Epithelial cell of esophagus (primary cell): ENCODE measurements around the gene ABHD10.
A peak's percentile ranks its signal among the peaks of the same experiment; 100 is the strongest.

Source experiments
- DNase-seq: peaks from one replicate; pipeline ENCODE4 v3.0.0; 2010; ENCODE audit warnings: low read depth
- H3K4me3 ChIP-seq: 2 replicates; pipeline ENCODE4 v1.5.1; 2011; ENCODE audit warnings: mild to moderate bottlenecking, low read length, control low read depth
- TF ChIP-seq, protein P1 (sequence below): IDR thresholded peaks from 2 replicates; pipeline ENCODE4 v1.5.1; 2011; ENCODE audit warnings: low read depth, mild to moderate bottlenecking, low read length, control low read depth, inconsistent platforms; ENCODE audit not compliant: insufficient read depth; ENCODE audit errors: missing control alignments

The ABHD10 gene

GRCh38 chr3:112004669-112005068 is 25.8 kb downstream of the ABHD10 start:
- H3K4me3 ChIP-seq: no peak overlapping the region
- no peak for DNase-seq

DNA sequence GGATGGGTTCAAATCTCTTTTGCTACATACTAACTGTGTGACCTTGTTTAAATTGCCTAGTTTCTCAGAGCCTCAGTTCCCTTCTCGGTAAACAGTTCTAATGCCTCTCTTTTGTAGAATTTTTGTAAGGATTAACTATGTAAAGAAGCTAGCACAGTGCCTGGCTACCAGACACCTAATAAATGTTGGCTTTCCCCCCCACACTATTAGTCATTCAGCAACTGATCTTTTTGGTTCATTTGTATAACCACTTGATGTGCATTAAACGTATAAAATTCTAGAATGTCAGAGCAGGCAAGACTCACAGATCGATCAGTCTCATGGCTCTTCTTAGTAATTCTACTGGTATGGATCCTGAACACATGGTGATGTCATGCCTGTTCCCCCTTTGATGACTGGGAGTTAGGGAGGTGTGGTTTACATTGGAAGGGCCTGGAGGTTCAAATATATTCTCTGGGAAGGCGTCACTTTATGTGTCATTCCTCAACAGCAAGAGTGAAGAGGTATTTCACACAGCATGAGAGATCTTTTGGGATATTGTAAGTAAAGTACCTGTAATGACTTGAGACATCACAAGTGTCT is 26.4 kb downstream of the ABHD10 start:
- no peak overlapping the region for H3K4me3 ChIP-seq
- TF ChIP-seq, protein P1, sequence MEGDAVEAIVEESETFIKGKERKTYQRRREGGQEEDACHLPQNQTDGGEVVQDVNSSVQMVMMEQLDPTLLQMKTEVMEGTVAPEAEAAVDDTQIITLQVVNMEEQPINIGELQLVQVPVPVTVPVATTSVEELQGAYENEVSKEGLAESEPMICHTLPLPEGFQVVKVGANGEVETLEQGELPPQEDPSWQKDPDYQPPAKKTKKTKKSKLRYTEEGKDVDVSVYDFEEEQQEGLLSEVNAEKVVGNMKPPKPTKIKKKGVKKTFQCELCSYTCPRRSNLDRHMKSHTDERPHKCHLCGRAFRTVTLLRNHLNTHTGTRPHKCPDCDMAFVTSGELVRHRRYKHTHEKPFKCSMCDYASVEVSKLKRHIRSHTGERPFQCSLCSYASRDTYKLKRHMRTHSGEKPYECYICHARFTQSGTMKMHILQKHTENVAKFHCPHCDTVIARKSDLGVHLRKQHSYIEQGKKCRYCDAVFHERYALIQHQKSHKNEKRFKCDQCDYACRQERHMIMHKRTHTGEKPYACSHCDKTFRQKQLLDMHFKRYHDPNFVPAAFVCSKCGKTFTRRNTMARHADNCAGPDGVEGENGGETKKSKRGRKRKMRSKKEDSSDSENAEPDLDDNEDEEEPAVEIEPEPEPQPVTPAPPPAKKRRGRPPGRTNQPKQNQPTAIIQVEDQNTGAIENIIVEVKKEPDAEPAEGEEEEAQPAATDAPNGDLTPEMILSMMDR: no peak
- peak; percentile 72 for DNase-seq

More at GRCh38 chr3:112004669-112005068, 25.8 kb downstream of the ABHD10 start:
- TF ChIP-seq, protein P1: no peak

DNA sequence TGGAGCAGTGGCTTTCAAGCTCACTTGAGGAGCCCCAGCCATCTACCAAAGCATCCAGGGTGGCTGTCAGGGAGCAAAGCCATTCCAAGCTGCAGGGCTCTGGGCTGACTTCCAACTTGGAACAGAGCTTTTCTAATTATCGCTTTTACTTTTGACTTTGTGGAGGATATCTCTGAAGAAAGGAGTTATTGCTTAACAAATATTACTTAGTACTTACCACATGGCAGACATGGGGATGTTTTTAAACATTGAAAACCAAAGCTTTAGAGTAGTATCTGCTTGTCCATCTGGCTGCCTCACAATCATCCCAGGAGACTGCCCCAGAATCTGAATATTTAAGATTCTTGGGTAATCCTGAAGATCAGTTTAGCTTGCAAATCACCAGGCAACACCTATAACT is 28.8 kb downstream of the ABHD10 start:
- peak; percentile 44 for DNase-seq
- TF ChIP-seq, protein P1: no peak
- H3K4me3 ChIP-seq: no peak overlapping the region

DNA sequence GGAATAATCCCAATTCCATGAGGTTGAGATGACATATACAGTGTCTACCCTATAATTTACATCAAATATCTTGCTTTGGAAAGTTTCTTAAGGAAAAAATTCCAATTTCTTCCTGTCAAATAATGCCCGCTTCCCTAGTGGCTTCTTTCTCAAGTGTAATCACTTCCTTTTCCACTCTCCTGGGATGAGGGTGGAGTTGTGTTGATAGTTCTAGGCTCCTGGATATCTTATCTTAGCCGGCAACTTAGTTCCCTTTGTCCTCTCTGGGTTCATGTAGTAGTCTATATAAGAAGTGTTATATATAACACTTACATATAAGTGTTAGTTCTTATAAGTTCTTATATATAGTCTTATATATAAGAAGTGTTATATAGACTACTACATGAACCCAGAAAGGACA is 30.8 kb downstream of the ABHD10 start:
- TF ChIP-seq, protein P1: no peak
- no peak overlapping the region for H3K4me3 ChIP-seq
- DNase-seq: no peak

- no peak overlapping the region for H3K4me3 ChIP-seq
- TF ChIP-seq, protein P1: no peak
Measured at GRCh38 chr3:112010636-112011035, 31.8 kb downstream of the ABHD10 start.

GRCh38 chr3:112011376-112011940 is 32.6 kb downstream of the ABHD10 start:
- no peak for DNase-seq
- TF ChIP-seq, protein P1: no peak
- H3K4me3 ChIP-seq: no peak overlapping the region

More at GRCh38 chr3:112010636-112011035, 31.8 kb downstream of the ABHD10 start:
- DNase-seq: no peak
